K562 (cell line): ENCODE measurements around the gene ZFPM1. TPM values are rescaled to one million over a fixed set of nuclear protein-coding genes. Genes with fewer than 3 reads are reported as not detected.

ENCODE experiments used
- DNMT1 ChIP-seq: fragments of 450-650 bp; IDR thresholded peaks from 2 replicates; pipeline ENCODE4 v1.6.1; 2016; ENCODE audit warnings: antibody characterized with exemption, mild to moderate bottlenecking
- KAT7 ChIP-seq: sonication (generic); formaldehyde crosslinking; IDR thresholded peaks from 2 replicates; pipeline ENCODE4 v1.8.0; 2022; ENCODE audit warnings: missing genetic modification reagents, mild to moderate bottlenecking, borderline replicate concordance
- MAFK ChIP-seq: IDR thresholded peaks from 2 replicates; pipeline ENCODE4 v1.6.1; 2011; ENCODE audit warnings: low read length, improper control_type of control experiment
- MITF ChIP-seq: IDR thresholded peaks from 2 replicates; pipeline ENCODE4 v1.6.1; 2014; ENCODE audit warnings: antibody characterized with exemption
- NRF1 ChIP-seq, 2 experiments: fragments of 450-650 bp; IDR thresholded peaks in 1 of 2; conservative IDR thresholded peaks in 1 of 2; 2 replicates each; pipeline ENCODE4 v1.6.1; 2014; ENCODE audit warnings: mild to moderate bottlenecking in 2 of 2
- RBM14 ChIP-seq: fragments of 200-400 bp; formaldehyde crosslinking; IDR thresholded peaks from 2 replicates; pipeline ENCODE4 v1.6.1; 2018; ENCODE audit warnings: low read depth, mild to moderate bottlenecking, low read length, moderate library complexity, borderline replicate concordance; ENCODE audit not compliant: insufficient read depth
- VEZF1 ChIP-seq: fragments of 200-800 bp; sonication (Bioruptor generic); IDR thresholded peaks from 2 replicates; pipeline ENCODE4 v1.6.1; 2017; ENCODE audit warnings: missing genetic modification characterization, missing compliant biosample characterization
- ZC3H11A ChIP-seq: IDR thresholded peaks from 2 replicates; pipeline ENCODE4 v1.6.1; 2012; ENCODE audit warnings: low read depth, low read length, improper control_type of control experiment
- ZNF589 ChIP-seq: fragments of 200-800 bp; sonication (Bioruptor generic); IDR thresholded peaks from 2 replicates; pipeline ENCODE4 v1.6.1; 2016; ENCODE audit warnings: low read depth, missing genetic modification characterization, missing compliant biosample characterization
- ZNF766 ChIP-seq: fragments of 200-800 bp; sonication (Bioruptor generic); conservative IDR thresholded peaks from 2 replicates; pipeline ENCODE4 v1.6.1; 2016; ENCODE audit warnings: missing genetic modification characterization, missing compliant biosample characterization
- ZNF830 ChIP-seq: fragments of 250-450 bp; sonication (Bioruptor Pico); IDR thresholded peaks from 2 replicates; pipeline ENCODE4 v1.5.0; 2021; ENCODE audit warnings: mild to moderate bottlenecking
- polyA plus RNA-seq, 8 experiments: library from polyadenylated mRNA; depleted of rRNA in 4 of 8; stranded (reverse) in 5 of 8; unstranded in 3 of 8; fragments of >200 nt; fragmentation: Nextera tagmentation in 2 of 8; fragmentation: Illumina TruSeq in 1 of 8; extraction: Ambion mirVana in 2 of 8; extraction: Trizol in 1 of 8; gene quantifications; 2 replicates each; pipeline versions ENCODE4 v1.2.1 to v1.2.3, GENCODE V29; 2011 to 2014; ENCODE audit warnings: inconsistent platforms in 1 of 8, missing spikeins in 1 of 8
- total RNA-seq, 7 experiments: library from RNA; depleted of rRNA in 6 of 7; stranded (reverse); fragments of >200 nt in 6 of 7; fragmentation: Illumina TruSeq in 2 of 7; extraction: Trizol in 2 of 7; gene quantifications; 2 replicates each; pipeline versions ENCODE4 v1.2.1 to v1.2.3, GENCODE V29; 2011 to 2021; ENCODE audit warnings: low replicate concordance in 1 of 7
- TF ChIP-seq, protein P1 (sequence below), 3 experiments: fragments of 200-800 bp in 1 of 3; fragments of 250-450 bp in 1 of 3; fragments of 450-650 bp in 1 of 3; sonication (Bioruptor Pico) in 1 of 3; sonication (Bioruptor generic) in 1 of 3; formaldehyde crosslinking in 1 of 3; IDR thresholded peaks; 2 replicates each; pipeline versions ENCODE4 v1.6.1 to v1.8.0; 2016 to 2022; ENCODE audit warnings: mild to moderate bottlenecking in 2 of 3, missing genetic modification characterization in 2 of 3, missing compliant biosample characterization in 1 of 3, moderate library complexity in 1 of 3
- TF ChIP-seq, protein P2 (sequence below): fragments of 450-650 bp; formaldehyde crosslinking; IDR thresholded peaks from 2 replicates; pipeline ENCODE4 v1.4.0; 2022; ENCODE audit warnings: missing genetic modification characterization
- TF ChIP-seq, protein P3 (sequence below): sonication (generic); formaldehyde crosslinking; IDR thresholded peaks from 2 replicates; pipeline ENCODE4 v1.8.0; 2022; ENCODE audit warnings: missing genetic modification reagents, mild to moderate bottlenecking, moderate library complexity, borderline replicate concordance
- TF ChIP-seq, protein P4 (sequence below): fragments of 250-450 bp; sonication (Bioruptor Pico); IDR thresholded peaks from 2 replicates; pipeline ENCODE4 v1.8.0; 2022; ENCODE audit warnings: inconsistent platforms

Gene ZFPM1
- total and polyA plus RNA-seq, 9 of the 15 experiments (the other 6 are each of a cell fraction or from before 2014, with no cell fraction given), result 0.03 to 35.9 (median 1.4) TPM

- peak; percentile 47 for TF ChIP-seq VEZF1 (CRISPR knock-in tag)
- TF ChIP-seq, protein P1, sequence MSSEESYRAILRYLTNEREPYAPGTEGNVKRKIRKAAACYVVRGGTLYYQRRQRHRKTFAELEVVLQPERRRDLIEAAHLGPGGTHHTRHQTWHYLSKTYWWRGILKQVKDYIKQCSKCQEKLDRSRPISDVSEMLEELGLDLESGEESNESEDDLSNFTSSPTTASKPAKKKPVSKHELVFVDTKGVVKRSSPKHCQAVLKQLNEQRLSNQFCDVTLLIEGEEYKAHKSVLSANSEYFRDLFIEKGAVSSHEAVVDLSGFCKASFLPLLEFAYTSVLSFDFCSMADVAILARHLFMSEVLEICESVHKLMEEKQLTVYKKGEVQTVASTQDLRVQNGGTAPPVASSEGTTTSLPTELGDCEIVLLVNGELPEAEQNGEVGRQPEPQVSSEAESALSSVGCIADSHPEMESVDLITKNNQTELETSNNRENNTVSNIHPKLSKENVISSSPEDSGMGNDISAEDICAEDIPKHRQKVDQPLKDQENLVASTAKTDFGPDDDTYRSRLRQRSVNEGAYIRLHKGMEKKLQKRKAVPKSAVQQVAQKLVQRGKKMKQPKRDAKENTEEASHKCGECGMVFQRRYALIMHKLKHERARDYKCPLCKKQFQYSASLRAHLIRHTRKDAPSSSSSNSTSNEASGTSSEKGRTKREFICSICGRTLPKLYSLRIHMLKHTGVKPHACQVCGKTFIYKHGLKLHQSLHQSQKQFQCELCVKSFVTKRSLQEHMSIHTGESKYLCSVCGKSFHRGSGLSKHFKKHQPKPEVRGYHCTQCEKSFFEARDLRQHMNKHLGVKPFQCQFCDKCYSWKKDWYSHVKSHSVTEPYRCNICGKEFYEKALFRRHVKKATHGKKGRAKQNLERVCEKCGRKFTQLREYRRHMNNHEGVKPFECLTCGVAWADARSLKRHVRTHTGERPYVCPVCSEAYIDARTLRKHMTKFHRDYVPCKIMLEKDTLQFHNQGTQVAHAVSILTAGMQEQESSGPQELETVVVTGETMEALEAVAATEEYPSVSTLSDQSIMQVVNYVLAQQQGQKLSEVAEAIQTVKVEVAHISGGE (CRISPR knock-in tag; IDR thresholded peaks at IDR 0.05), result no peak
- no peak for TF ChIP-seq DNMT1
- TF ChIP-seq, protein P2, sequence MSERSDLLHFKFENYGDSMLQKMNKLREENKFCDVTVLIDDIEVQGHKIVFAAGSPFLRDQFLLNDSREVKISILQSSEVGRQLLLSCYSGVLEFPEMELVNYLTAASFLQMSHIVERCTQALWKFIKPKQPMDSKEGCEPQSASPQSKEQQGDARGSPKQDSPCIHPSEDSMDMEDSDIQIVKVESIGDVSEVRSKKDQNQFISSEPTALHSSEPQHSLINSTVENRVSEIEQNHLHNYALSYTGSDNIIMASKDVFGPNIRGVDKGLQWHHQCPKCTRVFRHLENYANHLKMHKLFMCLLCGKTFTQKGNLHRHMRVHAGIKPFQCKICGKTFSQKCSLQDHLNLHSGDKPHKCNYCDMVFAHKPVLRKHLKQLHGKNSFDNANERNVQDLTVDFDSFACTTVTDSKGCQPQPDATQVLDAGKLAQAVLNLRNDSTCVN (CRISPR knock-in tag), result 0 out of 2 replicates have a peak, but pooled peaks have one; percentile 25
- no peak for TF ChIP-seq MAFK
- TF ChIP-seq ZNF589 (CRISPR knock-in tag), result no peak
- TF ChIP-seq, protein P3, sequence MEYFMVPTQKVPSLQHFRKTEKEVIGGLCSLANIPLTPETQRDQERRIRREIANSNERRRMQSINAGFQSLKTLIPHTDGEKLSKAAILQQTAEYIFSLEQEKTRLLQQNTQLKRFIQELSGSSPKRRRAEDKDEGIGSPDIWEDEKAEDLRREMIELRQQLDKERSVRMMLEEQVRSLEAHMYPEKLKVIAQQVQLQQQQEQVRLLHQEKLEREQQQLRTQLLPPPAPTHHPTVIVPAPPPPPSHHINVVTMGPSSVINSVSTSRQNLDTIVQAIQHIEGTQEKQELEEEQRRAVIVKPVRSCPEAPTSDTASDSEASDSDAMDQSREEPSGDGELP (CRISPR knock-in tag), result peak; percentile 87
- TF ChIP-seq ZNF766 (CRISPR knock-in tag), result no peak
- TF ChIP-seq RBM14, result no peak
- peak in 1 of 2 experiments; percentile 26; a peak in 1 of 4 replicates for TF ChIP-seq NRF1 (conservative IDR thresholded peaks at IDR 0.05 in 1 of 2, IDR thresholded peaks at IDR 0.05 in 1 of 2)
- TF ChIP-seq KAT7, result peak; percentile 75; the same call in 1 of the 2 replicates
- TF ChIP-seq ZC3H11A, result no peak
- TF ChIP-seq ZNF830 (CRISPR knock-in tag), result no peak
- TF ChIP-seq, protein P4, sequence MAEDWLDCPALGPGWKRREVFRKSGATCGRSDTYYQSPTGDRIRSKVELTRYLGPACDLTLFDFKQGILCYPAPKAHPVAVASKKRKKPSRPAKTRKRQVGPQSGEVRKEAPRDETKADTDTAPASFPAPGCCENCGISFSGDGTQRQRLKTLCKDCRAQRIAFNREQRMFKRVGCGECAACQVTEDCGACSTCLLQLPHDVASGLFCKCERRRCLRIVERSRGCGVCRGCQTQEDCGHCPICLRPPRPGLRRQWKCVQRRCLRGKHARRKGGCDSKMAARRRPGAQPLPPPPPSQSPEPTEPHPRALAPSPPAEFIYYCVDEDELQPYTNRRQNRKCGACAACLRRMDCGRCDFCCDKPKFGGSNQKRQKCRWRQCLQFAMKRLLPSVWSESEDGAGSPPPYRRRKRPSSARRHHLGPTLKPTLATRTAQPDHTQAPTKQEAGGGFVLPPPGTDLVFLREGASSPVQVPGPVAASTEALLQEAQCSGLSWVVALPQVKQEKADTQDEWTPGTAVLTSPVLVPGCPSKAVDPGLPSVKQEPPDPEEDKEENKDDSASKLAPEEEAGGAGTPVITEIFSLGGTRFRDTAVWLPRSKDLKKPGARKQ (CRISPR knock-in tag), result no peak
- no peak for TF ChIP-seq MITF
Observed at GRCh38 chr16:88442727-88443576, 10.1 kb upstream of the ZFPM1 start (continued).
